Dedifferentiated amniotic fluid mesenchymal stem cell (primary cell): Measurements from ENCODE around the gene SGCA.

Experiments used
- DNase-seq: peaks from one replicate; pipeline ENCODE4 v3.0.0-alpha.2; 2016; ENCODE audit errors: extremely low spot score

SGCA gene

DNA sequence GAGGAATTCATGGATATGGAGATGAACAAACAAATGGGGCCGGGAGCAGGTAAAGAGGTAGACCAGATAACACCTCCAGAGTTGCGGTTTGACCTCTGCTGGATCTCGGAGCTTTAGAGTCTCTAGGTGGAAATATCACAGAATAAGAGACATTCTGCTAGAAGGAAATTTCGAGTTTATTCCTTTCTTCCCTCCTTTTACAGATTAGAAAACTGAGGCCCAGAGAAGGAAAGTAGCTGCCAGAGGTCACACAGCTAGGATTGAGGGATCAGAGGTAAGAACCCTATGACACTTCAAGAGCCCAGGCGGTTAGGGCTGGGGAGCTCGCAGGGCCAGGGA, 43.3 kb downstream of the SGCA start:
- DNase-seq: no peak

GRCh38 chr17:50209472-50210239, 43.9 kb downstream of the SGCA start:
- DNase-seq: peak; percentile 98

- peak; percentile 93 for DNase-seq
Measured at GRCh38 chr17:50210240-50211225, 44.7 kb downstream of the SGCA start.

DNA sequence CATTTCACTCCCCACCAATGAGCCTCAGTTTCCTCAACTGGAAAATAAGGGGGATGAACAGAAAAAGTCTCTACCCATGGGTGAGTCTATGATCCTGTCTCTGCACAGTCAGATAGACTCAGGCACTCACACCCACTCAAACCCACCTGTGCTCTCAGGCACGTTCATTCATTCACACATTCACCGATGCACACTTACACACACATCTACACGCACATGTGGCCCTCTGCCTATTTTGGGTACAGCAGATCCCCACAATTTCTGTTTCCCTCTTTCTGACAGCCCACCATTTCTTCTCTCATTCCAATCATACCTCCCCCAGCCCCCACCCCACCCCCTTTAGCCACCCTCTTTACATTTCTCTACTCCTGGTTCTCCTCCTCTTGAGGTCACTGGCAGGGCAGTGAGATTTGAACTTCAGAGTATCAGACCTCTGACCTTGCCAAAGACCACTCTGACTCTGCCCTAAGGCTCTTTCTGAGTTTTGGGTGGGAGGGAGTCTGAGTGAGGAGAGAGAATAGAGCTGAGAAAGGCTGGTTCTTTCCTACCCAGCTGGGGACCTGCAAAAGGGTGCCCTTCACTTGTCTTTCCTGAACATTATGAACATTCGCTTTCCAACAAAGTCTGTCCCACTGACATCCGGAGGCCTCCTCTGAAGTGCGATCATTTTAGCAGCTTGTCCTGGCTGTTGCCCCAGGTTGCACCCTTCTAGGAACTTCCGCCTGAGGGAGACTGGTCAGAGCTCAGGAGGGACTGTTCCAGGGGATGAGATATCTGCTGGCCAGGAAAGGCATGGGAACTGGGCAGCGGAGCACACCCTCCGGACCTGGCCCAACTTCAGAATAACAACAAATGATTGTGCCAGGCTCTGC, 45.7 kb downstream of the SGCA start:
- DNase-seq: peak; percentile 13

DNA sequence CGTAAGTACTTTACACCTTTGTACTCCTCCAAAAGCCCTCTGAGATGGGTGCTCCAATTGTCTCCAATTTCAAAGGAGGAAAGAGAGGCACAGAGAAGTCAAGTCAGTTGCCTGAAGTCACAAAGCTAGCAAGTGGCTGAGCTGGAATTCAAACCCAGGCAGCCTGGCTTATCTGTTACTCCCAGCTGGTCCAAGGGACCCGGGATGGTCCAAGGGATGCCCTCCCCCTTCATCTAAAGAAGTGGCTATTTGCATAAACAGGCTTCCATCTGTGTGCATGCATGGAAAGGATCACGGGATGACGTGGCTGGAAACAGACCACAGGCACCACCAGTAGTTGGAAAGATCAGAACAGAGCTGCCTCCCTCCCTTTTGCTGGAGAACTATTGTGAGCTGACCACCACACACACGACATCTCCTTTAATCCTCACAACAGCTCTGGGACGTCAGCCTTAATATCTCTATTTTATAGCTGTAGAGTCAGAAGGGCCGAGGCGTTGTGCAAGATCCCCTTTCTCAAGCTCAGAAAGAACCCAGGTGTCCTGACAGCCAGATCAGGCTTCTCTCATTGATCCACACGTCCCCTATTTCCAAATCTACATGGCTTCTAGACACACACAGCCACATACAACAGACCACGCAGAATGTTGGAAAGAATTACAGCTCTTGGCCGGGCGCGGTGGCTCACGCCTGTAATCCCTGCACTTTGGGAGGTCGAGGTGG, 46.5 kb downstream of the SGCA start:
- peak; percentile 15 for DNase-seq

DNA sequence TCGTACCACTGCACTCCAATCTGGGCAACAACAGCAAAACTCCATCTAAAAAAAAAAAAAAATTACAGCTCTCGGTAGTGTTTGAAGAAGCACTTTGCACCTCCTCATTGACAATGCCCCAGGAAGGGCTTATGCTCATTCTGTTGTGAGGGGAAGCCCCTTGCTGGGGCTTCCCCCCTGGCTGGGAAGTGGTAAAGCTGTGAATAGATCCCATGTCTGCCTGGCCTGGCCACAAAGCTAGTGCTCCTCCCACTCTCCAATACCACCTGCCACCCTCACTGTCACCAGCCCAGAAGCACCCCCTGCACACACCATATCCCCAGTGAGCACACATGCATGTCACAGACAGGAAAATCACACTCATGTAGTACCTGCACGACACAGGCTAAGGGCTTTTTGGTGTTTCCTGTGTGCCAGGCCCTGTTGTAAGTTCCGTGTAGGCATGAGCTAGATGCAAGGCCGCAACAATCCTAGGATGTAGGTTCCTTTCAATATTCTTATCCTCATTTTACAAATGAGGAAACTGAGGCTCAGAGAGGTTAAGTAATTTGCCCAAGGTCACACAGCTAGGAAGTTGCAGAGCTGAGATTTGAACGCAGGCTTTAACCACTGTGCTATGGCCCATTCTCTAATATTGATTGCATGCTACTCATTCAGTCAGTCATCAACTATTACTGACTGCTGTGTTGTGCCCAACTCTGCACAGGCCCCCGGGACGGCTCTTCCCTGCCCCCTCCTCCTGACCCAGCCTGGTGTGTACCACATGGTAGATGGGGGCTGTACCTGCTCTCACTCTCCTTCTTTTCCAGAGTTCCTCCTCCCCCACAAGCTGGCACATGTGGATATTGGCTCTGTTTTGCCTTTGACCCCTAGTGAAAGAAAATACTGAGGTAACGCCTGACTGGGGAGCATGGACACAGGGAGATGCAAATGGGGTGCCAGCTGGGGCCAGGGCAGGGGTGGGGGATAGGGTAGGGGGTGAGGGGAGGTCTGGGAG, 47.5 kb downstream of the SGCA start:
- peak; percentile 11 for DNase-seq

GRCh38 chr17:50214976-50215760, 49.4 kb downstream of the SGCA start:
- DNase-seq: peak; percentile 14

DNA sequence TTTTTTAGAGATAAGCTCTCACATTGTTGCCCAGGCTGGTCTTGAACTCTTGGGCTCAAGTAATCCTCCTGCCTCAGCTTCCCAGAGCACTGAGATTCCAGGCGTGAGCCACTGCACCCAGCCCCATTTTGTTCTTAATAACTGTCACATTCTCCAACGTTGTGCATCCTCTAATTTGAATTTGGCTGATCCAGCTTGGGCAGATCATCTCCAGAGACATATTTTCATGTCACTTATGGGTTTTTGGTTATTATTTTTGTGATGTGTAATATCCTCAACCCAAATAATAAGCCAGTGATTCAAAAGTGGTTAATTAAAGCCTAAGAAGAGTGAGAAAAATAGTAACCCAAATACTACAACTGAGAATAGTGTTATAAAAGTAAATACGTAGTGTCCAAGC, 51.8 kb downstream of the SGCA start:
- no peak for DNase-seq

GRCh38 chr17:50218071-50218759, 52.4 kb downstream of the SGCA start:
- no peak for DNase-seq

GRCh38 chr17:50218771-50219315, 53.0 kb downstream of the SGCA start:
- peak; percentile 82 for DNase-seq

GRCh38 chr17:50219342-50219741, 53.5 kb downstream of the SGCA start:
- peak; percentile 88 for DNase-seq

GRCh38 chr17:50219939-50220465, 54.2 kb downstream of the SGCA start:
- peak; percentile 64 for DNase-seq

- no peak for DNase-seq
Measured at GRCh38 chr17:50220811-50221210, 55.0 kb downstream of the SGCA start.

- peak; percentile 61 for DNase-seq
Measured at GRCh38 chr17:50221266-50221863, 55.6 kb downstream of the SGCA start.

DNA sequence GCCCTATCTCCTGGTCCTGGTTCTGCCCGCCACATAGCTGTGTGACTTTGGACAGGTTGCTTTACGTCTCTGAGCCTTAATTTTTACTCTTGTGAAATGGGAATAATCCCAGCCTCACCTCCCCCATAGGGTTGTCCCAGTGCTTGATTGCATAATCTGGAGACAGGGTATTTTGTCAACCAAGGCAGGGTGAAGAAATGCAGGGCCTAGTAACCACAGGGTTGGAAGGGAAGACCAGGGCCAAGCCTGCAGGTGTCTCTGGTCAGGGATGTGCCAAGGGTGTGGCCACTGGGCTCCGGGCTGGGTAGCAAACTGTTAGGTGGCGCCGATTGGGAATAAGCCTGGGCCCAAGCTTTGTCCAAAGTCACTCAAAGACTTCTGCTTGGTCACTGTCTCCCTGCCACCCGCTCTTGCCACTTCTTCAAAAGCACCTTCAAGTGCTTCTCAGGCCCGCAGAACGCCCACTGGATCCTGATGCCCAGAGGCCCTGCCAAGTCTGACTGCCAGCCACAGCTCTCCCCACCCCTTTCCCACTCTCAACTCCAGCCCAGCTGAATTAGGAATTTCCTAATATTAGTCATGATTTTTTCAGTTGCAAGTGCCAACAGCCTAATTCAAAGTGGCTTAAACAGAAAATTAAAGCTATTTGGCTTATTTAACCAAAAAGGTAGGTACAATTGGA, 56.2 kb downstream of the SGCA start:
- peak; percentile 68 for DNase-seq

- DNase-seq: no peak
Measured at GRCh38 chr17:50222922-50223321, 57.1 kb downstream of the SGCA start.
